22Rv1 (cell line): ENCODE data around the gene TFCP2L1.
"Not testable (repeated sequence)": the region's sequence is repeated elsewhere in the genome, so short reads cannot be mapped to it uniquely, and the experiment has no call there.

Experiments
- H3K27ac ChIP-seq: fragments of 450-650 bp; 2 replicates; pipeline ENCODE4 v1.5.1; 2017
- CTCF ChIP-seq: fragments of 450-650 bp; IDR thresholded peaks from 2 replicates; pipeline ENCODE4 v1.5.1; 2017; ENCODE audit warnings: mild to moderate bottlenecking
- ZFX ChIP-seq: fragments of 450-650 bp; IDR thresholded peaks from 2 replicates; pipeline ENCODE4 v1.6.1; 2017; ENCODE audit warnings: antibody characterized with exemption, borderline replicate concordance

TFCP2L1 gene

GRCh38 chr2:121304941-121305340, 19.9 kb upstream of the TFCP2L1 start:
- no peak for TF ChIP-seq CTCF
- TF ChIP-seq ZFX = no peak
- H3K27ac ChIP-seq = no peak overlapping the region

GRCh38 chr2:121303531-121304263, 18.7 kb upstream of the TFCP2L1 start:
- TF ChIP-seq CTCF (no peak), ZFX (no peak)

GRCh38 chr2:121301190-121301589, 16.2 kb upstream of the TFCP2L1 start:
- not testable (repeated sequence) for H3K27ac ChIP-seq

More at GRCh38 chr2:121303531-121304263, 18.7 kb upstream of the TFCP2L1 start:
- no peak overlapping the region for H3K27ac ChIP-seq

GRCh38 chr2:121298476-121298875, 13.5 kb upstream of the TFCP2L1 start:
- H3K27ac ChIP-seq = no peak overlapping the region
- TF ChIP-seq ZFX = no peak
- TF ChIP-seq CTCF = no peak

GRCh38 chr2:121297866-121298265, 12.9 kb upstream of the TFCP2L1 start:
- H3K27ac ChIP-seq = not testable (repeated sequence)

GRCh38 chr2:121297217-121297830, 12.3 kb upstream of the TFCP2L1 start:
- TF ChIP-seq ZFX = no peak
- peak; percentile 74 for TF ChIP-seq CTCF
- H3K27ac ChIP-seq = no peak overlapping the region

GRCh38 chr2:121295911-121296650, 11.1 kb upstream of the TFCP2L1 start:
- TF ChIP-seq ZFX = no peak
- no peak for TF ChIP-seq CTCF

More at GRCh38 chr2:121295911-121296650, 11.1 kb upstream of the TFCP2L1 start:
- no peak overlapping the region for H3K27ac ChIP-seq
